HG02678 (cell line): Measurements from ENCODE around the gene SSU72.
"Not testable (repeated sequence)": the region's sequence is repeated elsewhere in the genome, so short reads cannot be mapped to it uniquely, and the experiment has no call there.

Experiments
- ATAC-seq: cut with Tn5 transposase; IDR thresholded peaks from one replicate; pipeline ENCODE4 v1.9.1; 2021; ENCODE audit warnings: mild to moderate bottlenecking, moderate library complexity; ENCODE audit not compliant: unreplicated experiment

The SSU72 gene

DNA sequence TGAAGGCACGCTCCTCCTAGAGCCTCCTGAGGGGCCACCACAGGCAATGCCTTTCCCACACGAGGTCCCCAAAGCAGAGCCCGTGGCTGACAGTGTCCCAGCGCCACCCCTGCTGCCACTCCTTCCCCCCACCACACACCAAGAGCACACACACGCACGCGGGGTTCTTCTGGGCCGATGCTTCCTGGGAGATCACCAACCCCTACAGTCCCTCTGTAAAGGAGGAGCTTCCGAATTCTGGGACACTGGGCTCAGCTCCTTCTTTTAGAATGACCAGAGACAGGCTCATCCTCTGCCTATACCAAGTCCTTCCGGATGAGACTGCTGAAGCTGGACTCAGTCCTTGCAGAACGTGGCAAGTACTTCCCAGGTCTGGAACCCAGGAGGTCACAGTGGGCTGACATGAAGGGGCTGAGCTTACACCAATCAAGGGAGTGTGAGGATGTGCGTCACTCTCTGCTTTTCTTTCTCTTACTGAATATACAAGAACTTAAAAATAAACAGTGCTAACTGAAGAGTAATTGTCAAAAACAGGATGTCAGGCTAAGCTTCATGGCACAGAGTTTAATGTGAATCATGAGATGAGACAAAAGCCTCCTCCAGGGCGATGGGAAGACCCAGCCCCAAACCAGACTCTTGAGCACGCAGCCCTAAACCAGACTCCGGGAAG is 12.7 kb downstream of the SSU72 start:
- ATAC-seq: no peak

DNA sequence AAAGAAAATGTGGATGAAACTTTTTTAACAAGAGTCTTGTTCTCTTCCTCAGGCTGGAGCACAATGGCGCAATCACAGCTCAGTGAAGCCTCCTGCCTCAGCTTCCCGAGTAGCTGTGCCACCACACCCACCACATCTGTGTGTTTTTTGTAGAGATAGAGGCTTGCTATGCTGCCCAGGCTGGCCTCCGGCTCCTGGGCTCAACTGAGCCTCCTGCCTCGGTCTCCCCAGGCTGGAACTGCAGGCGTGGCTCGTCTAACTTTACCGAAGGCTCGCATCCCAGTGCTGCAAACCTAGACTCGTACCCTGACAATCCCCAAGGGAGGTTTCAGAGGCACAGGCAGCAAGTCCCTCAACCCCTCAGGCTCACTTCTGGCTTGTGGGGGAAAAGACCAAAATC is 14.5 kb downstream of the SSU72 start:
- no peak for ATAC-seq

GRCh38 chr1:1559066-1559465 is 15.6 kb downstream of the SSU72 start:
- no peak for ATAC-seq

GRCh38 chr1:1558591-1558990 is 16.1 kb downstream of the SSU72 start:
- ATAC-seq: no peak

GRCh38 chr1:1557688-1558087 is 17.0 kb downstream of the SSU72 start:
- not testable (repeated sequence) for ATAC-seq

GRCh38 chr1:1556961-1557360 is 17.7 kb downstream of the SSU72 start:
- ATAC-seq: not testable (repeated sequence)

- ATAC-seq: no peak
These were observed 18.2 kb downstream of the SSU72 start for GRCh38 chr1:1556505-1556904.

DNA sequence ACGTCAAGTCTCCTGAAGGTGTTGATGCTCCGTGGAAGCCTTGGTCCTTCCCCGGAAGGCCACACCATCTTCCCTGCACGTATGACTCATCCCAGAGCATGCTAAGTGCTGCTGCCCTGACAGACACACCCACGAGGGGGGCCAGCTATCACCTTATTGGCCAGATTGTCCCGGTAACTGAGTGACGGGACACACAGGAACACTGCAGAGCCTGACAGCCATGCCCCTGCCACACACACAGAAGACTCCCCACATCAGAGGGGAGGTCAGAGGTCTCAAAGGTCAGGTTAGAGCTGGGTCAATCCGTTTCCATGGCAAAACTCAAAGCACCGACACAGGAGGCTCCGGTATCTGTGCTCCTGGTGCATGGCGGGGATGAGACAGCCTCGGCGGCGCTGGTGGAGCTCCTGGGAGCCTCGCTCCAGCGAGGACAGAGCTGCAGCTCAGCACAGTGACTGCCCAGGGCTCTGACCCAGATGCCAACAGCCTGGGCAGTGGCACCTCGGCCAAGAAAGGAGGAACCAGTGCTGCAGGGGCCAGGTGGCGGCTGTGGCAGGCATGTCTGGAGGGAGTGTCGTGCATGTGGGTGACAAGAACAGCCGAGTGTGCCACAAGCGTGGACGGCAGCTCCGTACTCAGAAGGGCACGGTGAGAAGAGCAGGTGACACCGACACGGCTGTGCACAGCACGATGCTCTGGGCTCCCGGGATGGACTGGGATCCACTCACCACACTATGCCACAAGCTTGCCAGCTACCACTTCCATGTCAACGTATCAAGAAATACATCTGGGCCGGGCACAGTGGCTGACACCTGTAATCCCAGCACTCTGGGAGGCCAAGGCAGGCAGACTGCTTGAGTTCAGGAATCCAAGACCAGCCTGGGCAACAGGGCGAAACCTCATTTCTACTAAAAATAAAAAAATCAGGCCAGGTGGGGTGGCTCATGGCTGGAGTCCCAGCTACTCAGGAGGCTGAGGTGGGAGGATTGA is 19.4 kb downstream of the SSU72 start:
- ATAC-seq: no peak

DNA sequence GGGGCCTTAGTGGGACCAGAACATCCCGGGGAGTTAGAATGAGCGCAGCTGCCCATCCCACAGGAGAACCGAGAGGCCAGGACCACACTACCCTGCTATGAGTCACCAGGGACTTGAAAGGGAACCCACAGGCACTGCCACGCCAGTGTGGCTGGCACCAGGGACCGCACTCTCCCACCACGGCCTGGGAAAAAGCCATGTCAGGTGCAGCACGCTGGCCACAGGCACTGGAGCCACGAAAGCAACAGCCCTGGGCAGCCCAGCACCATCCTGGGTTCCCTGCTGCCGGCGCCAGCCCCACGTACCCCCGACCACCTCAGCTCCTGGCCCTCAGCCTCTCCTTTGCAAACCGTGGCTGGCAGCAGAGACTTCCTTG is 20.1 kb downstream of the SSU72 start:
- no peak for ATAC-seq

DNA sequence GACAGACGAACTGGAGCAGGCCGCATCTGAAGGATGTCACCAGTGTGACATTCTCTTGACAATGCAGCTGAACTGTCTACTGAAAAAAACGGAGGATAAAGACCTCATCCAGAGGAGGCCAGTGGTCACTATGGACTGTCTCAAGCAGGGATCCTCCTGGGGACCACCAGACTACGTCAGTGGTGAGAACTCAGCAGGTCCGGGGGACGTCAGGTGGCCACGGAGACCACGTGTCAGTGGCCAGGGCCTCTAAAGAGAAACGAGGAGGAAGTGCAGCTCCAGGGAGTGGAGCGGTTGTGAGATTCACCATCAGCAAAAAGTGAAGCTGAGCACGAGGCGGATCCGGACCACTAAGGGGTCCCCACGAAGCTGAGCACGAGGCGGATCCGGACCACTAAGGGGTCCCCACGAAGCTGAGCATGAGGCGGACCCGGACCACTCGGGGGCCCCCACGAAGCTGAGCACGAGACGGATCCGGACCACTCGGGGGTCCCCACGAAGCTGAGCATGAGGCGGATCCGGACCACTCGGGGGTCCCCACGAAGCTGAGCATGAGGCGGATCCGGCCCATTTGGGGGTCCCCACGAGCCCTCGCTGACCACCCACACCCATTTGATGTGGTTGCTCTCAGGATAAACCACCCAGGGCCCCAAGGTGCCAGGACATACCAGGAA is 20.7 kb downstream of the SSU72 start:
- ATAC-seq: no peak

DNA sequence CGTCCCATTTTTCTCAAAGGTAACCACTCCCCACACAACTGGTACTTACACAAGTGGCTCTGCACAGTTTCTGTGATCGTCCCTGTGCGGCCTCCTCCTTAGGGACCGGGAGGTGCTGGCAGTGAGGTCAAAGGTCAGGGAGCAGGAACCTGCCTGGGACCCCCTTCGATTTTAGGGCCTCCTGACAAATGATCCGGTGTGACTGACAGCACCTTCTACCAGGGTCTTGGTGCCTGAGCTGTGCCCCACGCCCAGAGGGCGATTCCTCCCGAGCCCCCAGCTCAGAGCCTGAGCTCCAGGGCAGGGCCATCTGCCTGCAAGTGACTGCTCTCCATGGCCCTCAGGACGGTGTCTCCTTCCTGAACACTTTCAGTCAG is 22.4 kb downstream of the SSU72 start:
- no peak for ATAC-seq

GRCh38 chr1:1551524-1552262 is 23.0 kb downstream of the SSU72 start:
- no peak for ATAC-seq

DNA sequence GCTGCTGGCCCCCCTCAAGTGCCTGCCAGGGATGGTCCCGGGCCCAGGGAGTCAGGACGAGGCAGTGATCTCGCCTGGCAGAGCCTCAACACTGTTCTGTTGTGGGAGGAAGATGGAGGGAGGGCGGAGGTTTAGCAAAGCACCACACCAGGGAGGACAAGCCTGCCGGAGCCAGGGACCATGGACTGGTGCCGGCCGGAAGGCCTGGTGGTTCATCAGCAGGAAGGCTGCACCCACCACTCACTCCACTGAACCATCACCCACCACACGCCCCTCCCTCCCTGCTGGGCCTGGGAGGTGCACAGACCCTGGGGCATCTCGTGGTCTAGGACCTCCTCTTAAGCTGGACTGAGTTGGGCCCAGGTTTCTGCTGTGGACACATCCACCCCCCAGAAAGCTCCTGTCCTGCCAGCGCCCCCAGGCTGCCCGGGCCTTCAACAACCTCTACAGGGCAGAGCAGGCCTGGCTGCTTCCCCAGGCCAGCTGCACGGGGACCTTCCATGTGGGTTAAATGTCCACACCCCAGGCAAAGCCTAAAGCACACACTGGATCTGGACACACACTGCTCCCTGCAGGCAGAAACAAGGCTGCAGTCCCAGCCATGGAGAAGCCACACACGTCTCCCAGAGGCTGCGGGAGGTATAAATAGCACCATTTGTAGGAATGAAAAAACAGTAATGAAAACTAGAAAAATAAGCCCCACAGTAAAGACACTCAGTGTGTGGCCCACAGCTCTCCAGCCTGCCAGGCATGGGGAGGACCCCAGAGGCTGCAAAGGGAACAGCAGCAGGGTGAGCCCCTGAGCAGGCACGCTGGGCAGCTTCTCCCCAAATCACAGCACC is 23.9 kb downstream of the SSU72 start:
- ATAC-seq: no peak

DNA sequence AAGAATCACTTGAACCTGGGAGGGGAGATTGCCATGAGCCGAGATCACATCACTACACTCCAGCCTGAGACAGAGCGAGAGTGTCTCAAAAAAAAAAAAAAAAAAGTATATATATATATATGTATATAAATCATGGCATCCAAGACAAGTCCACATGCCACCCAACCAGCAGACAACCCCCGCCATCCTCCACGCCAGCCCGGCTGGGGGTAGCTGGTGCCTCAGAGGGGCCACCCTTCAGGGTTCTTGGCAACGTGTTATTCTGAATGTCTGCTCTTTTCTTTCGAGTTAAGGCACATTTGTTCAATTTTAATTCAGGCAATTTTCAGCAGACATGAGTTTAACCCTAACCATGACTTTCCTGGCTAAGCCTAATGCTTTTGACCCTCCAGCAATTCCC is 24.6 kb downstream of the SSU72 start:
- no peak for ATAC-seq

DNA sequence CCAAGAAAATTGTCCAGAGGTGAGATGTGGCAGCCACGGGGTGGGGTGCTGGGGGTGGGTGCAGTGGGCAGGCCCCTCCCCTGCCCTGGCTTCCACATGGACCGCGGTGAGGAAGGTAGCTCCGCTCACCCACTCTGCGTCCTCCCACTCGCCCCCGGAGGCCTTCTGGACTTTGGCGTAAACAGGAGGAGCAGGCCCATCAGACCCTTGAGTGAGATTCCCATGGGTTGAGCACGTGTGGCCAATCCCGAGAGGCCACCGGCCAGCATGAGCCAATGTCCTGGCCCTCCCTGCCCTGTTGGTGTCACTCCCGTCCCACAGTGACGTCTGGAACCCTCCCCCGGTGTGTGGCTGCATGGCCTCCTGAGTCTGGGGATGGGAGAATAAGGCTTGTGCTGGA is 26.1 kb downstream of the SSU72 start:
- no peak for ATAC-seq

DNA sequence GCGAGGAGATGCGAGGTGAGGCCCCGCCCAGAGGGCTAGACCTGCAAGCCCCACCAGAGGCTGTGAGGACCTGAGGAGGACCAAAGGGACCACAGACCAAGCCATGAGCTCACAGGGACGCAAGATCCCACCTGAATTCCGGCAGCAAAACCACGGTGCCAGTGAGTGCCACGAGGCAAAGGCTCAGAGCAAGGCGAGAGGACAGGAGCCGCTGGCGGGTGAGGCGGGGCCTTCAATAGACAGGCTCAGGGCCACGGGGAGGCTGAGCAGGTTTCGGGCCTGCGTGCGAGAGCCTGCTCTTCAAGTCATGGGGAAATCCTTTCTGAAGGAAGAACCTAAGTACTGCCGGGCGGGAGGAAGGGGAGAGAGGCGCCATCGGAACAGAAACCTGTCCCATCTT is 27.2 kb downstream of the SSU72 start:
- ATAC-seq: no peak

DNA sequence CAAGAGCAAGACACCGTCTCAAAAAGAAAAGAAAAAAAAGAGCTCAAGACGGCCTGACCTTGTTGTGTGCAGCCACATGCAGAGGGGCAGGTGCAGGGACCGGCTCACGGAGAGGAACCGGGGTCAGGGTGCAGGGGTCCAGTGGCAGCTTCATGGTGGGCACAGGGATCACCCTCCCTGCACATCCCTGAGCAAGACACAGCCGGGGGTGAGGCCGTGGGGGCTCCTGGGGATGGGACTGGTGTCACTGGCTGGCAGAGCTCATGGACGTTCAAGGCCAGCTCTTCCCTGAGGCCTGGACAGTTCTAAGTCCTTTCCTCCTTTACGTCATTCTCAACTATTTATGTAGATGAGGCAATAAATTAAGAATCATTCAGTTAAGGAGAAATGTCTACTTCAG is 27.7 kb downstream of the SSU72 start:
- ATAC-seq: no peak

DNA sequence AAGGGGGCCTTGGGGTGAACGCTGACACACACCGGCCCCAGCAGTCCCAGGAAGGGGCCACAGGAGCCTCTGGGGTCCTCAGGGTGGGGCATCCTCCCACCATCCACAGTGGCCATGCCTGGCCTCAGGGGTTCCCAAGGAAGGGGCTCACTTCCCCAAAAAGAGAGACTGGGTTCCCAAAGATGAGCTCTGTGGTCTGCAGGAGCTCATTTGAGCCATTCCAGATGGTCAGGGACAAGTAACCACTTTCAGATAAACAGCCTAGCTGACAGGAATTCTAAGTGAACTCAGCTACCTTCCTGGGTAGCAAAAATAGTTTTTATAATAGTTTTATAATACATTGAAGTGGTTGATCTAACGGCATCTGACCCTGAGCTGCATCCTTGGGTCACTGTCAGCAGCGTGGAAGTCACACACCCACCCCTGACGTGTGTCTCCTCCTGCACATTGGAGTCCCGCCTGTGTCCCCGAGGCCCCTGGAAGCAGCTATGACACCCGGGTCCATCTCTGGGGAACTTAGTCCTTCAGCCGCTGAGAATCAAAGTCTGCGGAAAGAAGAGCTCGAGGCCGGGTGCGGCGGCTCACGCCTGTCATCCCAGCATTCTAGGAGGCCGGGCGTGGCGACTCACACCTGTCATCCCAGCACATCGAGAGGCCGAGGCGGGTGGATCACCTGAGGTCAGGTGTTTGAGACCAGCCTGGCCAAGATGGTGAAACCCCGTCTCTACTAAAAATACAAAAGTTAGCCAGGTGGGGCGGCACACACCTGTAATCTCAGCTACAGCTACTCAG is 28.5 kb downstream of the SSU72 start:
- no peak for ATAC-seq

GRCh38 chr1:1544544-1544943 is 30.1 kb downstream of the SSU72 start:
- ATAC-seq: no peak
